ENCODE results near the gene LRRC42.
"Not testable (repeated sequence)": the region's sequence is repeated elsewhere in the genome, so short reads cannot be mapped to it uniquely, and the experiment has no call there.

The LRRC42 gene

GRCh38 chr1:53971718-53972117 lies 25.6 kb downstream of the LRRC42 start:
- no peak for FAIRE-seq

- no peak for FAIRE-seq
Measured at GRCh38 chr1:53975861-53976260, 29.7 kb downstream of the LRRC42 start.

- no peak for FAIRE-seq
Measured at GRCh38 chr1:53979712-53980450, 33.7 kb downstream of the LRRC42 start.

GRCh38 chr1:53981220-53981619 lies 35.1 kb downstream of the LRRC42 start:
- FAIRE-seq, result no peak

GRCh38 chr1:53982034-53982762 lies 36.0 kb downstream of the LRRC42 start:
- no peak for FAIRE-seq

- no peak for FAIRE-seq
Measured at GRCh38 chr1:53982763-53983104, 36.6 kb downstream of the LRRC42 start.

- no peak for FAIRE-seq
Measured at GRCh38 chr1:53984726-53985125, 38.6 kb downstream of the LRRC42 start.

- no peak for FAIRE-seq
Measured at GRCh38 chr1:53986458-53986857, 40.3 kb downstream of the LRRC42 start.

- FAIRE-seq, result no peak
Measured at GRCh38 chr1:53987880-53988279, 41.7 kb downstream of the LRRC42 start.

GRCh38 chr1:53992085-53992874 lies 46.1 kb downstream of the LRRC42 start:
- no peak for FAIRE-seq

- not testable (repeated sequence) for FAIRE-seq
Measured at GRCh38 chr1:53994516-53994915, 48.4 kb downstream of the LRRC42 start.

- no peak for FAIRE-seq
Measured at GRCh38 chr1:53995683-53996082, 49.5 kb downstream of the LRRC42 start.

- no peak for FAIRE-seq
Measured at GRCh38 chr1:53998223-53998622, 52.1 kb downstream of the LRRC42 start.

GRCh38 chr1:53999920-54000319 lies 53.8 kb downstream of the LRRC42 start:
- no peak for FAIRE-seq

GRCh38 chr1:54001591-54001990 lies 55.4 kb downstream of the LRRC42 start:
- no peak for FAIRE-seq

- FAIRE-seq, result no peak
Measured at GRCh38 chr1:54002544-54003248, 56.5 kb downstream of the LRRC42 start.

- FAIRE-seq, result no peak
Measured at GRCh38 chr1:54003249-54003646, 57.1 kb downstream of the LRRC42 start.

GRCh38 chr1:54003750-54004480 lies 57.8 kb downstream of the LRRC42 start:
- not testable (repeated sequence) for FAIRE-seq

GRCh38 chr1:54004481-54005049 lies 58.4 kb downstream of the LRRC42 start:
- no peak for FAIRE-seq

GRCh38 chr1:54006508-54006907 lies 60.4 kb downstream of the LRRC42 start:
- no peak for FAIRE-seq

- FAIRE-seq, result no peak
Measured at GRCh38 chr1:54007613-54008012, 61.5 kb downstream of the LRRC42 start.

GRCh38 chr1:54008876-54009275 lies 62.7 kb downstream of the LRRC42 start:
- no peak for FAIRE-seq

All from G401.6 (cell line).